AG04449 (cell line): Measurements from ENCODE around the gene BOLA3.

Experiments used
- CTCF ChIA-PET: fragments of 350-600 bp; formaldehyde crosslinking; extraction: SDS; loops from one replicate; lab custom pipeline; 2021; ENCODE audit warnings: antibody characterized with exemption; lab: Yijun Ruan, JAX
- POLR2A ChIA-PET: fragments of 400-600, 350-600 bp; formaldehyde crosslinking; extraction: SDS; loops from one replicate; lab custom pipeline; 2020; ENCODE audit warnings: antibody characterized with exemption, inconsistent platforms; lab: Yijun Ruan, JAX
- DNase-seq: peaks from one replicate; pipeline ENCODE4 v3.0.0-alpha.2; 2010; ENCODE audit warnings: low read depth, low spot score
- H3K4me3 ChIP-seq: 2 replicates; pipeline ENCODE4 v1.5.1; 2011; ENCODE audit warnings: low read depth, mild to moderate bottlenecking, control low read depth, low read length
- TF ChIP-seq, protein P1 (sequence below): IDR thresholded peaks from one replicate; pipeline ENCODE4 v1.5.1; 2011; ENCODE audit warnings: mild to moderate bottlenecking, moderate library complexity, low read length, control low read depth, inconsistent platforms; ENCODE audit not compliant: insufficient read depth; ENCODE audit errors: missing control alignments

The BOLA3 gene

DNA sequence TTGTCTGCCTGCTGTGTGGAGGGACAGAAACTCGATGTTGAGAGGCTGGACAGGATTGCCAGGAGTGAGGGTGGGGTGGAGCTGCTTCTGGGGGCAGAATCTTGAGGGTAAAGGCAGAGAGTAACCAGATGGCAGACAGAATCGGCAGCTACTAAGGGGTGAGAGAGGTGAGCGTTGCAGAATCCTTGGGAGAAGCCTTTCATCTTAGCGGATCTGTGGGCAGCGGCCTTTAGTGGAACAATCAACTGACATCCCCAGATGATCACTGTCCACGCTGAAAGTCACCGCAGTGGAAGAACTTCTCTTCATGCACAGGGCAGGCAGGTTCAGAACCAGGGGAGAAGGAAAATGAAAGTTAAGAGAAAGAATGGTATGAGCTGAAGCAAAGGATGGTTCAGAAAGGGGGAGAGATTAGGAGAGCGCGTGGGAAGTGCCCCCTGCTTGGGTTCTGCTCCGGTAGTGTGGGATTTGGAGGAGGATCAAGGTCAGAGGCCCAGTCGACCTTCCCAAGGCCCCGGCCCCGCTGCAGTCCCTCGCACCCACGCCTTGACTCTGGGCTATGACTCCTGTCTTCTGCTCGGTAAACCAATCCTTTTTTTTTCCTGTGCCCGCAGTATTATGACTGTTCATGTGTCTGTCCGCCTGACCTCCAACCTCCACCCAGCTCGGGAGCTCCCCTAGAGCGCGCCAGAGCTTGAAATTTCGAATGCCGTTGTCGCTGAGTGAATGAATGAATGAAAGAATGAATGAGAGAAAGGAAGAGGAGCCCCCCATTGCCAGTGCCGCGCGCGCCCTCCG lies 584 bp downstream of the BOLA3 start:
- POLR2A ChIA-PET, result no interaction called here
- TF ChIP-seq, protein P1, sequence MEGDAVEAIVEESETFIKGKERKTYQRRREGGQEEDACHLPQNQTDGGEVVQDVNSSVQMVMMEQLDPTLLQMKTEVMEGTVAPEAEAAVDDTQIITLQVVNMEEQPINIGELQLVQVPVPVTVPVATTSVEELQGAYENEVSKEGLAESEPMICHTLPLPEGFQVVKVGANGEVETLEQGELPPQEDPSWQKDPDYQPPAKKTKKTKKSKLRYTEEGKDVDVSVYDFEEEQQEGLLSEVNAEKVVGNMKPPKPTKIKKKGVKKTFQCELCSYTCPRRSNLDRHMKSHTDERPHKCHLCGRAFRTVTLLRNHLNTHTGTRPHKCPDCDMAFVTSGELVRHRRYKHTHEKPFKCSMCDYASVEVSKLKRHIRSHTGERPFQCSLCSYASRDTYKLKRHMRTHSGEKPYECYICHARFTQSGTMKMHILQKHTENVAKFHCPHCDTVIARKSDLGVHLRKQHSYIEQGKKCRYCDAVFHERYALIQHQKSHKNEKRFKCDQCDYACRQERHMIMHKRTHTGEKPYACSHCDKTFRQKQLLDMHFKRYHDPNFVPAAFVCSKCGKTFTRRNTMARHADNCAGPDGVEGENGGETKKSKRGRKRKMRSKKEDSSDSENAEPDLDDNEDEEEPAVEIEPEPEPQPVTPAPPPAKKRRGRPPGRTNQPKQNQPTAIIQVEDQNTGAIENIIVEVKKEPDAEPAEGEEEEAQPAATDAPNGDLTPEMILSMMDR, result no peak
- peak overlapping the region; percentile 74 for H3K4me3 ChIP-seq
- no peak for DNase-seq
- CTCF ChIA-PET, result interaction anchor here (0.6 to 13.0 kb wide), 24 partner anchors 9 to 331 kb away, joined by 3 to 221 read pairs (median 4); partner anchors contain the start of genes MOB1A, MTHFD2 and STAMBP

DNA sequence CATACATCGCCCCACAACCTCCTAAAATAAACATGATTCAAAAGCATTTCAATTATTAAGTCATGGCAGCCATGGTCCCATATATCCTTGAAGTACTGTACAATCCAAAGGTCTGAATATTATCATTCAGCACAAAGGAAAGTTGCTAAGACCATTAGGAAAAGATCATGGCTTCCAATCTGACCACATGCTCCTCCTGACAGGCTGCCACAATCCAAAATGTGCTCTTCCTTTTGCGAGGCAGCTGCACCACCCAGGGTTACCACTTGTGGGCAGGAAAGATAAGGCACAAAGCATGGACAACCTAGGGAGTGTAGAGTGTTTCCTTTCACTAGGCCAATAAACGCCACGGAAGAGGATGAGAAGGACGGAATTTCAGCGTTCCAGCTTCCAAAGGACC lies 5.4 kb downstream of the BOLA3 start:
- POLR2A ChIA-PET, result no interaction called here
- no peak overlapping the region for H3K4me3 ChIP-seq
- no peak for DNase-seq
- TF ChIP-seq, protein P1, result no peak
- CTCF ChIA-PET, result interaction anchor here (0.8 to 1.0 kb wide), 2 partner anchors 8 to 318 kb away, joined by 3 to 4 read pairs; no protein-coding TSS in a partner anchor

DNA sequence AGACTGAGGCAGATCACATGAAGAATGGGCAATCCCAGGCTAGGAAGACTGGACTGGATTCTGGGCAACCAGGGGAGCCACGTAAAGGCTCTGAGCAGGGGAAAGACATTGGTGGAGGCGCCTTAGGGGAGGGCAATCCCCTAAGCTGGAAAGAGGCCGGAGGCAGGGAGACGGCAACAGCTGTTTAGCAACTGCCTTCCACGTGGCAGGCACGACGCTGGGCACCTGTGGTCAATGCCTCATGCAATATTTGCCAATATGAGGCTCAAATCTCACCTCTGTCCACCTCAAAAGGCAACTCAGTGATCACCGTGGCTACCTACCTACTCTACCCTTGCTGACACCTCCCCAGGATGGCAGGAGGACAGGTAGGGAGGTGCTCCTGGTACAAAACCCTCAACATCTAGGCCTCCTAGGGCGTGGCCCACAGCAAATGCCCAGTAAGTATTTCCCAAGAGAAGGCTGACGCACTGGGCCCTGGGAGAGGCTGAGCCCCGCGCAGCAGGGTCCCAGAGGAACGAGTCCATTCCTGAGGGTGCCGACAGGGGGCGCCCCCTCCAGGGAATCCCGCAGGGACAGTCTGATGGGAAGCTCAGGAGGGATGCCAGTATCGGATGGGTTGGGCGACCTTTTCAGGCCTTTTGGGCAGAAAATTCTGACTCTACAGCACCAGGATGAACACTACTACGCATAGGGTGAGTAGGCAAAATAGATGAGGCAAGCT lies 8.9 kb downstream of the BOLA3 start:
- H3K4me3 ChIP-seq, result no peak overlapping the region
- ChIA-PET CTCF (interaction anchor here (0.9 to 4.7 kb wide), 4 partner anchors 10 to 315 kb away, joined by 3 to 28 read pairs (median 4); partner anchors contain the start of gene BOLA3), POLR2A (no interaction called here)
- DNase-seq, result no peak
- TF ChIP-seq, protein P1, result no peak

DNA sequence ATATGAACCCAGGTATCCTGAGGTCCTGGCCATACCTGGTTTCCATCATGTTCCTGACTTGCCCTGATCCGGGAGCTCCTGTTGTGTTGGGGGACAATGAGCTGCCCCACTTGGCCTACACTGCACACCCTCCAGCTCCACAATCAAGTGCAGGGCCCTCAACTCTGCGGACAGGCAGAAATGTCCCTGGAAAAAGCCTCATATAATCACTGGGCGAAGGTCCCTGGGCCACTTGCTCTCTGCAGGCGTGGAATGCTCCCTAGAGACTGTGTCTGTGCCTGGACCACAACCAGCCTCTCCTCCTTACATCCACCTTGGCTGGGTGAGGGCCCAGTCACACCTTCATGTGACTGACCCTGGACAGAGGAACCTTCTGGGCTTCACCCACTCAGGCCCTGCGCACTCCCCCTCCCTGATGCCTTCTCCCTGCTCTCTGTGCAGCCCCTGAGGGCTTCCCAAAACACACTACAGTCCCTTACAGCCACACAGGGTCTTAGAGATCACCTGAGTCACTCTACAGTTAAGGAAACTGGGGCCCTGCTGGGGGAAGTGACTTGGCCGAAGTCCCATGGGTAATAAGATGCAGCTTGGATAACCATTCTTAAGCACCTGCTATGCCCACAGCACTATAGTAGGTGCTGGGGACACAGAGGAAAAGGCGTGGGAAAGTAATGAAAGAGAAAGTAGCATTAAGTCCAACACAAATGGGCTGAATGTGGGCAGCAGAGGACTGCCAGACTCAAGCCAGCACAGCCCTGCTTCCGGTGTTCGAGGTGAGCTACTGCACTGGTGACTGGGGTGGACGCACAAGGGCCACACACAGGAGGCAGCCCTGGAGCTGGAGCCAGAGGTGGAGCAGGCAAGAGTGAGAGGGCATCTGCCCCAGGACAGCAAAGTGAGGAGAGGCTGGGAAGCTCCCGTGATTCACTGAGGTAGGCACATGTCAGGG lies 9.8 kb downstream of the BOLA3 start:
- ChIA-PET POLR2A (no interaction called here), CTCF (interaction anchor here (1.5 to 4.7 kb wide), 2 partner anchors 11 to 14 kb away, joined by 4 to 28 read pairs; partner anchors contain the start of gene BOLA3)

DNA sequence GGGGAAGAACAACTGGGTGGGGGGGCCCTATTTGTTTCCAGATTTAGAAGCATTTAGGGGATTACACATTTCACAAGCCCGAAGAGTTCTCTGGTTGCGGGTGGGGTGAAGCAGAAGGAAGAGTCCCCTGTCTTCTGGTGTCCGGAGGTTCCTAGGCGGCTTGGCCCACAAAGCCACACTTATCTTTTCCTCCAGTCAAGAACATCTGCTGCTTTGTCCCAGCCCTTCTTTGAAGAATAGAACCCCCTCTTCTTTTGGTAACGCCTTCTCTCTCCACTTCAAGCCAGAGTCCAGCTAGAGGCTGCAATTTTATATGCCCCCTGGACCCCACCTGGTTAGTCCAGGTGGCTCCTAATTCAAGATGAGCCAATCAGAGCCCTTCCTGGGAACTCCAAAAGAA lies 15.8 kb downstream of the BOLA3 start:
- no peak overlapping the region for H3K4me3 ChIP-seq
- POLR2A ChIA-PET, result no interaction called here
- no peak for DNase-seq
- TF ChIP-seq, protein P1, result no peak
- CTCF ChIA-PET, result interaction anchor here (1.0 to 1.4 kb wide), 2 partner anchors 12 to 307 kb away, joined by 3 to 5 read pairs; no protein-coding TSS in a partner anchor

More for the DNA sequence above, 9.8 kb downstream of the BOLA3 start:
- DNase-seq, result no peak
- H3K4me3 ChIP-seq, result no peak overlapping the region
- TF ChIP-seq, protein P1, result no peak
